GM18505 (cell line): Measurements from ENCODE around the gene FAM20A.
"Not testable (repeated sequence)": the region's sequence is repeated elsewhere in the genome, so short reads cannot be mapped to it uniquely, and the experiment has no call there.

Source experiments
- ATAC-seq: cut with Tn5 transposase; IDR thresholded peaks from one replicate; pipeline ENCODE4 v1.9.1; 2021; ENCODE audit not compliant: unreplicated experiment
- POLR2A ChIP-seq: IDR thresholded peaks from 4 replicates; pipeline ENCODE4 v1.6.1; 2011; ENCODE audit warnings: borderline replicate concordance; ENCODE audit not compliant: insufficient read depth, insufficient read length; ENCODE audit errors: extremely low read depth

Gene FAM20A

DNA sequence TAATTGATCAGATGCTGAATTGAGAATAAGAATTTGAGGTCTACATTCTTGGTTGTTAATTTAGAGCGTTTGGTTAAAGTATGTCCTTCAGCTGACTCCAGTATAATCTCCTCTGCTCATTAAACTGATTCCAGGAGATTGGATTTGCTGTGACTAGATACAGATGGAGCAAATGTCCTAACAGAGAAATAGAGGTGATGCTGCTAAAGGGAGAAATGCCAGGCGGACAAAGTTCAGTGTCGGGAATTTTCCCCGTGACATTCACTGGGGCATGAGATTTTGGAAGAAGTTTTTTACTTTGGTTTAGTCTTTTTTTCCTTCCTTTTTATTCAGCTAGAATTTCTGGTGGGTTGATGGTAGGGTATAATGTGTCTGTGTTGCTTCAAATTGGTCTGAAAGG is 69.9 kb downstream of the FAM20A start:
- TF ChIP-seq POLR2A, result no peak

DNA sequence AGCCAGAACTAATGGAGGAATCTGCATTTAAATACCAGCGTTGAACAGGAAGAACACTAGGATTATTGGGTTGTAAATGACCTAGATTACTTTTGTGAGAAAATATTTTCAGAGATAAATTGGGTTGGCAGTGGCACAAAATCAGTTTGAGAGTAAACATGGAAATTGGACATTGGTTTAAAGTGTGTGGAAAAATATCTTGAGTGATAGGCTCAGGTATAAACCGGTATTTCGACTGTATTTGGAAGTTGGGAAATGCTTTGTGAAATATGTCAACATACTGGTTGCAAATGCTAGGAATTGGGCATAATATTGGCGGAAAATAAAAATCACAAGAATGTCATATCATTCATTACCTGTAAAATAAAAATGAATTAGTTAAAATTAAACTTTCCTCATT is 73.9 kb downstream of the FAM20A start:
- no peak for ATAC-seq
- no peak for TF ChIP-seq POLR2A

More for the DNA sequence above, 69.9 kb downstream of the FAM20A start:
- no peak for ATAC-seq

DNA sequence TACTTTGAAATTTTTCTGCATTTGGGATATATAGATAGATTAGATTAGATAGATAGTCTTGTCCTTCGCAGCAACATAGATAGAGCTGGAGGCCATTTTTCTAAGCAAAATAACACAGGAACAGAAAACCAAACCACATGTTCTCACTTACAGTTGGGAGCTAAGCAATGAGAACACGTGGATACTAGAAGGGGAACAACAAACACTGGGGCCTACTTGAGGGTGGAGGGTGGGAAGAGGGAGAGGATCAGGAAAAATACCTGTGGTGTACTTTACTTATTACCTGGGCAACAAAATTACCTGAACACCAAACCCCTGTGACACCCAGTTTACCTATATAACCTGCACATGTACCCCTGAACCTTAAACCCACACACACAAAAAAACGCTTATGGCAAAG is 74.6 kb downstream of the FAM20A start:
- ATAC-seq, result no peak

DNA sequence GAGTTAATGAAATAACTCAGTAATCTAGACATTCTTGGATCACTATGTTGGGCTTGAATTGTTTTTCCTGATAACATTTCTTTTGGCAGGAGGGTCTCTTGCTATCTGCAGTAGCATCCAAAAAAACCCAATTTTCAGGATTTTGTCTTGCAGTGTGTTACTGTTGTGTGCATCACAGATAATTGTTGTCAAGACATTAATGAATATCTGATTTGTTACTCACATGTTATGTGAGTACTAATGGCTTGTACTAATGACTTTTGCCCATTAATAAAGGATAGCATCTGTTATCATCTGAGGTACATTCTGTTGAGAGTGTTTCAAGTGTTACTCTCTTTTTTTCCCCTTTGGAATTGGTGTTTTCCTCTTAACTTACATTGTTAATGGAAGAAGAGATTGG is 78.9 kb downstream of the FAM20A start:
- ATAC-seq, result no peak
- no peak for TF ChIP-seq POLR2A

More for the DNA sequence above, 74.6 kb downstream of the FAM20A start:
- TF ChIP-seq POLR2A, result no peak

DNA sequence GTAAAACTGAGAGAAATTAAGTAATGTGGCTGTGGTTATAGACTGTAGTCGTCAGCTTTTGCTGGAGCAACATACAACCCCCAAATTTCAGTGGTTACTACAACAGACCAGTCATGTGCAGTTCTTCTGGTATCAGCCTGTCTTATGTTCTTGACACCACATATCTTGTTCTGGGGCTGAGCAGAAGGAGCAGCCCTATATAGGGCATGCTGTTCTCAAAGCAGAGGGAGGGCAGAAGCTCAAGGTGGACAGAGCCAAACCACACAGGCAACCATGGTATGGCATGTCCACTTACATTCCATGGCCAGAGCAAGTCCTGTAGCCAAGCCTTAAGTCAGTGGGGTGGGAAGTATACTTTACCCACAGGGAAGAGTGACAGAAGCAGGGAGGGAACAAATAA is 81.3 kb downstream of the FAM20A start:
- no peak for ATAC-seq
- no peak for TF ChIP-seq POLR2A

DNA sequence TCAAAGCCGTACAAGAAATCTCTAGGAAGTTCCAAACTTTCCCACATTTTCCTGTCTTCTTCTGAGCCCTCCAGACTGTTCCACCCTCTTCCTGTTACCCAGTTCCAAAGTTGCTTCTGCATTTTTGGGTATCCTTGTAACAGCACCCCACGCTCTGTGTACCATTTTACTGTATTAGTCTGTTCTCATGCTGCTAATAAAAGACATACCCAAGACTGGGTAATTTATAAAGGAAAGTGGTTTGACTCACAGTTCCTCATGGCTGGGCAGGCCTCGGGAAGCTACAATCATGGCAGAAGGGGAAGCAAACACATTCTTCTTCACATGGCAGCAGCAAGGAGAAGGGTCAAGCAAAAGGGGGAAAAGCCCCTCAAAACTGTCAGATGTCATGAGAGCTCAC is 82.1 kb downstream of the FAM20A start:
- ATAC-seq, result not testable (repeated sequence)

DNA sequence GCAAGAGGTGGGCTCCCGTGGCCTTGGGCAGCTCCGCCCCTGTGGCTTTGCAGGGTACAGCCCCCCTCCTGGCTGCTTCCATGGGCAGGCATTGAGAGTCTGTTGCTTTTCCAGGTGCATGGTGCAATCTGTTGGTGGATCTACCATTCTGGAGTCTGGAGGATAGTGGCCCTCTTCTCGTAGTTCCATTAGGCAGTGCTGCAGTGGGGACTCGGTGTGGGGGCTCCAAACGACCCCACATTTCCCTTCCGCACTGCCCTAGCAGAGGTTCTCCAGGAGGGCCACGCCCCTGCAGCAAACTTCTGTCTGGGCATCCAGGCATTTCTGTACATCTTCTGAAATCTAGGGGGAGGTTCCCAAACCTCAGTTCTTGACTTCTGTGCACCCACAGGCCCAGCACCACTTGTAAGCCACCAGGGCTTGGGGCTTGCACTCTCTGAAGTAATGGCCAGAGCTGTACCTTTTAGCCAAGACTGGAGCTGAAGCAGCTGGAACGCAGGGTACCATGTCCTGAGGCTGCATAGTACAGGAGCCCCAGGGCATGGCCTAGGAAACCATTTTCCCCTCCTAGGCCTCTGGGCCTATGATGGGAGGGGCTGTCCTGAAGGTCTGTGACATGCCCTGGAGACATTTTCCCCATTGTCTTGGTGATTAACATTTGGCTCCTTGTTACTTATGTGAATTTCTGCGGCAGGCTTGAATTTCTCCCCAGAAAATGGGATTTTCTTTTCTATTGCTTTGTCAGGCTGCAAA is 82.9 kb downstream of the FAM20A start:
- no peak for ATAC-seq
- TF ChIP-seq POLR2A, result no peak

DNA sequence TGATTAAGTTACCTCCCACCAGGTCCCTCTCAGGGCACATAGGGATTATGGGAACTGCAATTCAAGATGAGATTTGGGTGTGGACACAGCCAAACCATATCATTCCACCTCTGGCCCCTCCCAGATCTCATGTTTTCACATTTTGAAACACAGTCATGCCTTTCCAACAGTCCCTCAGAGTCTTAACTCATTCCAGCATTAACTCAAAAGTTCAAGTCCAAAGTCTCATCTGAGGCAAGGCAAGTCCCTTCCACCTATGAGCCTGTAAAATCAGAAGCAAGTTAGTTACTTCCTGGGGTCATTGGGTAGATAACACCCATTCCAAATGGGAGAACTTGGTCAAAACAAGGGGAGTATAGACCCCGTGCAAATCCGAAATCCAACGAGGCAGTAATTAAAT is 83.6 kb downstream of the FAM20A start:
- ATAC-seq, result not testable (repeated sequence)

DNA sequence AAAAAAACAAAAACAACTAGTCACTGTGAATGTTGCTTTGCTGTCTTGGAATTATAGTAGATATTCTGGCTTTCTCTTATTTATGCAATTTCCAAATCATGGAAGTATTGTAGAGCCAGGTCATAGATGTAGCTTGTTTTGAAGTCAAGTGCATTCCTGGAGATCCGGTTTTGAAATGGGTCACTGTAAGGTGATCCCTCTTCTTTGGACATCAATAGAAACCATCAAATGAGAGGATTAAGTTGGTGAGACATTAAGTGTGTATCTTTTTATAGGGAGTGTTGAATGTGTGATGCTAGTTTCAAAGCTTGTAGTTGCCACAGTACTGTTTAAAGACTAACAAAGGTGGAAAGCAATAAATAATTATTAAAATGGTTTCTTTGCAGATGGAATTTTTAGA is 84.4 kb downstream of the FAM20A start:
- ATAC-seq, result no peak
- no peak for TF ChIP-seq POLR2A

DNA sequence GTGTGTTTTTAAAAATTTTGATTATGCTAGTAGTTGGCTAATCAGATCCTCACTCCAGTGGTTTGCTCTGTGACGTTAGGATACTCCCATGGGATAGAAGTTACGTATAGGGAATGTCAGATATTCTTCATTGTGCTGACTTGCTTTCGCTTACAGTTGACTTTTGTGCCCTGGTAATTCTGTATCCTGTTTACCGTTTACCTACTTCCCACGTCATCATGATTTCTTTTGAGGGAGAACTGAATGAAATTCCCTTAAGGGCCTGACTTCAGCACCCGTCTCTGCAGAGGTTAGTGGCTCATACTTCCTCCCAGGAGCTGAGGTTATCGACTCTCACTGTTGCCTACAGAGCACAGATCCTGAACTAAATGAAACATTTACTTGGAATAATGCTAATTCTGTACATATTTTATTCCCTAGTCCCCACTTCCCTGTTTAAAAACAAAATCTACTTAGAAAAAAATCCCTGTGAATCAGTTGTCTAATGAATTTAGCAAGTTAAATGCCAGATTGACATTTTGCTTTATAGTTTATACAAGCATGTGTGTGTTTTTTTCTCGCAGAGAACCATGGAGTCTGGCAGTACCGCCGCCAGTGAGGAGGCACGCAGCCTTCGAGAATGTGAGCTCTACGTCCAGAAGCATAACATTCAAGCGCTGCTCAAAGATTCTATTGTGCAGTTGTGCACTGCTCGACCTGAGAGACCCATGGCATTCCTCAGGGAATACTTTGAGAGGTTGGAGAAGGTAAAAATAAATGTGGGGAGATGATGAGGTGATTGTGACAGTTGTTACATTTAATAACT is 86.1 kb downstream of the FAM20A start:
- no peak for TF ChIP-seq POLR2A

DNA sequence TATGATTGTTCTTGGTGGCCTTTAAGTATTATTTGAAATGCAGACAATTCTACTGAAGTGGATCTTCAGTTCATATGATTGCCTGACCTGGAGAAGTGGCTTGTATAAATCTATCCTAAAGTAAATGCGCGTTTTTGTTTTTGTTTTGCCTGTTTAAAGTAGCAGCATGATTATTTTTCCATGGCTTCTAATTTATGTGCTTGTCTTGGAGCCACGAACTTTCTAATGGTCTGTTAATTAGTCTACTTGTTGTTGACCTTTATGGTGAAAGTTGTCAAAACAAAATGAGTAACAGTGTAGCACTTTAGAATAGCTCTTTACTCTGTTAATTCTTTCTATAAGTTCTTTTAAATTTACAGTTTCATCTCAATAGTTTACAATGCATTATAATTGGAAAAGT is 87.2 kb downstream of the FAM20A start:
- ATAC-seq, result no peak
- TF ChIP-seq POLR2A, result no peak

More for the DNA sequence above, 86.1 kb downstream of the FAM20A start:
- no peak for ATAC-seq

DNA sequence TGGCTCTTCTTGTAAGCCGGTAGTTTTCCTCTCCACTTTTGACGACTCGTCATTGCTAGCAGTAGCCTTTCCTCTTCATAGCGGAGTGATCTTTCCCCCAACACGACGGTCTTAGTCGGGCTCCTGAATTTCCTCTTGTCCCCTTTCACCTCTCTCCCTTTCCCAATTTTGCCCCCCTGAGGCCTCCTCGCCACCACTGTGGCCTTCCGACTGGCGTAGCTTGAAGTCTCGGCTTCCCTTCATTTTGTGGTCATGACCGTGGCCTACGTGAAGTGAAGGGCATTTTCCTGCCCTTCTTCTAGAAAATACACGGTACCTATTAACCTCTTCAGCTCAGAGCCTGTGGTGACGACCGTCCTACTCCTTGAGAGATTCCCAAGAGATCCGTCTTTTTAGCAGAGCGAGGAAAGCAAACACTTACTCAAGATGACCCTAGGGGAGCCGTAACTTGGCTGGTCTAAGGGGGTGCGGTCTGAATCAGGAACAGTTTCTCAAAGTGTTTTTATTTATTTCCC is 88.2 kb downstream of the FAM20A start:
- ATAC-seq, result no peak
- no peak for TF ChIP-seq POLR2A

DNA sequence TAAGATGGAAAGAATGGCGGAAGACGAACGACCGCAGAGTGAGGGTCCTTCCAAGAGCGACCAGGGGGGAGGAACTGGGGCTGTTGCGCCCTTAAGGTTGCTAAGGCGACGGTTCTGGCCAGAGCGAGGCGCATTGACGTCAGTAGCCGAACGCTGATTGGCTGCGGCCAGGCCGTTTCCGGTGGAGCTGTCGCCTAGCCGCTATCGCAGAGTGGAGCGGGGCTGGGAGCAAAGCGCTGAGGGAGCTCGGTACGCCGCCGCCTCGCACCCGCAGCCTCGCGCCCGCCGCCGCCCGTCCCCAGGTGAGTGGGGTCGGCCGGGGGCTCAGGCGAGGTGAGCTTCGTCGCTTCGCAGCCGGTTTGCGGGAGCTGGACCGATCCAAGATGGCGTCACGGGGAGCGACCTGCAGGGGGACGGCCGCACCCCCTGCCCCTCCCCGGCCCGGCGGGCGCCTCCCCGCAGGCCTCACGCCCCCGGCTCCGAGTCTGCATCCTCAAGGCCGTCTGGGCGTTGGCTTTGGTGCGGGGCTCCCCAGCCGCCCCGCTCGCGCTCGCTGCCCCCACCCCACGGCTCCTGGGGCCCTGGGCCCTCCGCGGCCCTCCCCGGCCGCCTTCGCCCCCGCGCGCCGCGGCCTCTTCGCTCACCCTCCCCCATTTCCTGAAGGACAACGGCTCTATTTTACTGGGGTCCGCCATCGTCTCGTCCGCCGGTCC is 88.8 kb downstream of the FAM20A start, which contains the start of gene PRKAR1A:
PRKAR1A (plus strand) TSS at position 184 of the 713 bp plus-strand sequence. CDS start 2,970 bp downstream, outside the sequence.
- peak; percentile 84 for ATAC-seq
- peak; percentile 90 for TF ChIP-seq POLR2A
